GM12801 (cell line): ENCODE measurements around the gene SLC39A3.

Experiments
- TF ChIP-seq, protein P1 (sequence below): IDR thresholded peaks from one replicate; pipeline ENCODE4 v1.5.1; 2011; ENCODE audit warnings: control low read depth; ENCODE audit not compliant: insufficient read length; ENCODE audit errors: extremely low read depth

Gene SLC39A3

DNA sequence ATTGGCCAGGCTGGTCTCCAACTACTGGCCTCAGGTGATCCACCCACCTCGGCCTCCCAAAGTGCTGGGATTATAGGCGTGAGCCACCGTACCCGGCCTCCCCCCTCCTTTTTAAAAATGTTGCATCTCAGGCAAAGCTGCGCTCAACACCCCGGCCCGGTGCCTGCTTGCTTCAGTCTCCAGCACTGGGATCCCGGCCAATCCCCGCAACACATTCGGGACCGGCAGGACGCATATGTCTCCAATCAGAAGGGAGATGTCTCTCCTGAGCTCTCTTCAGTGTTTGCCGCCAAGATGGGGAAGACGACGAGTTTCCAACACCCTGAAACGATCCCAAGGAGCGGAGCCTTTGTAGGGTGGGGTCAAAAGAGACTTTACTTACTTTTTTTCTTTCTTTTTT lies 53.5 kb downstream of the SLC39A3 start:
- TF ChIP-seq, protein P1, sequence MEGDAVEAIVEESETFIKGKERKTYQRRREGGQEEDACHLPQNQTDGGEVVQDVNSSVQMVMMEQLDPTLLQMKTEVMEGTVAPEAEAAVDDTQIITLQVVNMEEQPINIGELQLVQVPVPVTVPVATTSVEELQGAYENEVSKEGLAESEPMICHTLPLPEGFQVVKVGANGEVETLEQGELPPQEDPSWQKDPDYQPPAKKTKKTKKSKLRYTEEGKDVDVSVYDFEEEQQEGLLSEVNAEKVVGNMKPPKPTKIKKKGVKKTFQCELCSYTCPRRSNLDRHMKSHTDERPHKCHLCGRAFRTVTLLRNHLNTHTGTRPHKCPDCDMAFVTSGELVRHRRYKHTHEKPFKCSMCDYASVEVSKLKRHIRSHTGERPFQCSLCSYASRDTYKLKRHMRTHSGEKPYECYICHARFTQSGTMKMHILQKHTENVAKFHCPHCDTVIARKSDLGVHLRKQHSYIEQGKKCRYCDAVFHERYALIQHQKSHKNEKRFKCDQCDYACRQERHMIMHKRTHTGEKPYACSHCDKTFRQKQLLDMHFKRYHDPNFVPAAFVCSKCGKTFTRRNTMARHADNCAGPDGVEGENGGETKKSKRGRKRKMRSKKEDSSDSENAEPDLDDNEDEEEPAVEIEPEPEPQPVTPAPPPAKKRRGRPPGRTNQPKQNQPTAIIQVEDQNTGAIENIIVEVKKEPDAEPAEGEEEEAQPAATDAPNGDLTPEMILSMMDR = no peak

DNA sequence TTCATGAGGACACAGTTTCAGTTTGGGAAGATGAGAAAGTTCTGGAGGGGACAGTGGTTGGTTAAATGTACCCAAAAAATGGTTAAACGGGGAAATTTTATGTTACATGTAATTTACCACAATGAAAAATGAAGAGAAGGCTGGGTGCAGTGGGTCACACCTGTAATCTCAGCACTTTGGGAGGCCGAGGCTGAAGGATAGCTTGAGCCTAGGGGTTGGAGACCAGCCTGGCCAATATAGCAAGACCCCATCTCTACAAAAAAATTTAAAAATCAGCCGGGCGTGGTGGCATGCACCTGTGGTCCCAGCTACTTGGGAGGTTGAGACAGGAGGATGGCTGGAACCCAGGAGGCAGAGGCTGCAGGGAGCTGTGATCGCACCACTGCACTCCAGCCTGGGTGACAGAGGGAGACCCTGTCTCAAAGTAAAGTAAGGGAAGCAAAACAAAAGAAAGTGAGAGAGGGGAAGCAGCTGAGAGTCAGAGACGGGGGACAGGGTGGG lies 54.6 kb downstream of the SLC39A3 start:
- TF ChIP-seq, protein P1 = no peak

DNA sequence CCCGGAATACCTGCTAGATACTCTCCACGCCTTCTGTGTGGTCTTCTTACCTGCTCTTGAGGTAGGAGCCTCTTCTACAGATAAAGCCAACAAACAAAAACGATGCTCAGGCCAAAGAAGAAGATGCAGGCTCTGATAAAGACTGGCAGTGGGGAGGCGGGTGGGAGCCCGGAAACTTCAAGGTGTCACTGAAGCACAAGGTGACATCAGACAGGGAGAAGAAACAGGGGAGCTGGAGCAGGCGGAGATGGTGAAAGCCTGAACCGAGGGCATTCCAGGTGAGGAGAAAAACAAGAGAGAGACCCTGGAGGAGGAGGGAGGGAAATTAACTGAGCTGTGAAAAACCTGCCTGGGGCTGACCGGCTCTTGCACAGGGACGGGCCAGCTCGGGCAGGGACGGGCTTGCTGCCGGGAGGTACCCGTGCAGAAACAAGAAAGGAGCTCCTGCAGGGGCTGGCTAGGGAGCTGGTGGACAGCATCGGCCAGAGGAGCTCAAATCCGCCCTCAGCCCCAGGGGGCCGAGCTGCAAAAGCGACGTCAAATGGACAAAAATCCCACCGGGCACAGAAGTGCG lies 56.3 kb downstream of the SLC39A3 start:
- TF ChIP-seq, protein P1 = no peak
